Measurements from ENCODE around the gene YPEL4.

YPEL4 gene

GRCh38 chr11:57647372-57647771 lies 2.3 kb downstream of the YPEL4 start:
- no peaks in the 10 kb centered on the region for H3K9me3 ChIP-seq (ENCODE audit: severe bottlenecking)
- DNase-seq (ENCODE audit: low spot score) (no peak), ATAC-seq (ENCODE audit: low read depth) (no peak)
- H3K27ac ChIP-seq (ENCODE audit: poor library complexity, severe bottlenecking), result no peak overlapping the region
- no peaks in the 10 kb centered on the region for H3K36me3 ChIP-seq (ENCODE audit: low read depth)
- H3K27me3 ChIP-seq (ENCODE audit: insufficient read depth, poor library complexity, severe bottlenecking), result peaks cover 29% of the 10 kb centered on the region
- no peak for TF ChIP-seq CTCF (IDR thresholded peaks at IDR 0.05; ENCODE audit: poor library complexity, severe bottlenecking)
- H3K4me1 ChIP-seq (ENCODE audit: insufficient read depth, poor library complexity, severe bottlenecking), result peaks cover 14% of the 10 kb centered on the region
- no peak overlapping the region for H3K4me3 ChIP-seq (ENCODE audit: severe bottlenecking)

GRCh38 chr11:57646799-57647303 lies 2.9 kb downstream of the YPEL4 start:
- no peak overlapping the region for H3K4me3 ChIP-seq (ENCODE audit: severe bottlenecking)
- ATAC-seq (ENCODE audit: low read depth) (peak; percentile 7; the same call in 2 of the 3 replicates), DNase-seq (ENCODE audit: low spot score) (no peak)
- no peaks in the 10 kb centered on the region for H3K9me3 ChIP-seq (ENCODE audit: severe bottlenecking)
- peaks cover 29% of the 10 kb centered on the region for H3K27me3 ChIP-seq (ENCODE audit: insufficient read depth, poor library complexity, severe bottlenecking)
- TF ChIP-seq CTCF (IDR thresholded peaks at IDR 0.05; ENCODE audit: poor library complexity, severe bottlenecking), result no peak
- no peak overlapping the region for H3K27ac ChIP-seq (ENCODE audit: poor library complexity, severe bottlenecking)
- peaks cover 14% of the 10 kb centered on the region for H3K4me1 ChIP-seq (ENCODE audit: insufficient read depth, poor library complexity, severe bottlenecking)
- no peaks in the 10 kb centered on the region for H3K36me3 ChIP-seq (ENCODE audit: low read depth)

- H3K4me1 ChIP-seq (ENCODE audit: insufficient read depth, poor library complexity, severe bottlenecking), result peaks cover 14% of the 10 kb centered on the region
- no peaks in the 10 kb centered on the region for H3K9me3 ChIP-seq (ENCODE audit: severe bottlenecking)
- peaks cover 29% of the 10 kb centered on the region for H3K27me3 ChIP-seq (ENCODE audit: insufficient read depth, poor library complexity, severe bottlenecking)
- no peak overlapping the region for H3K27ac ChIP-seq (ENCODE audit: poor library complexity, severe bottlenecking)
- H3K36me3 ChIP-seq (ENCODE audit: low read depth), result no peaks in the 10 kb centered on the region
- no peak for TF ChIP-seq CTCF (IDR thresholded peaks at IDR 0.05; ENCODE audit: poor library complexity, severe bottlenecking)
- DNase-seq (ENCODE audit: low spot score) (no peak), ATAC-seq (ENCODE audit: low read depth) (no peak)
- no peak overlapping the region for H3K4me3 ChIP-seq (ENCODE audit: severe bottlenecking)
Measured at GRCh38 chr11:57646194-57646798, 3.4 kb downstream of the YPEL4 start.

- no peaks in the 10 kb centered on the region for H3K9me3 ChIP-seq (ENCODE audit: severe bottlenecking)
- ATAC-seq (ENCODE audit: low read depth), result peak; percentile 1; the same call in 1 of the 3 replicates
- H3K4me1 ChIP-seq (ENCODE audit: insufficient read depth, poor library complexity, severe bottlenecking), result peaks cover 14% of the 10 kb centered on the region
- no peak overlapping the region for H3K27ac ChIP-seq (ENCODE audit: poor library complexity, severe bottlenecking)
- no peaks in the 10 kb centered on the region; the same call in 1 of the 2 replicates for H3K36me3 ChIP-seq (ENCODE audit: low read depth)
- DNase-seq (ENCODE audit: low spot score), result no peak
- TF ChIP-seq CTCF (IDR thresholded peaks at IDR 0.05; ENCODE audit: poor library complexity, severe bottlenecking), result no peak
- H3K27me3 ChIP-seq (ENCODE audit: insufficient read depth, poor library complexity, severe bottlenecking), result peaks cover 29% of the 10 kb centered on the region
- H3K4me3 ChIP-seq (ENCODE audit: severe bottlenecking), result no peak overlapping the region
Measured at GRCh38 chr11:57645689-57646085, 4.0 kb downstream of the YPEL4 start.

All from RWPE2 (cell line).